ENCODE data around the gene C1orf198. TPM values are rescaled to one million over a fixed set of nuclear protein-coding genes. Genes with fewer than 3 reads are reported as not detected.

Gene C1orf198
- total RNA-seq, 1 donor from 2014 or later: 121 TPM

DNA sequence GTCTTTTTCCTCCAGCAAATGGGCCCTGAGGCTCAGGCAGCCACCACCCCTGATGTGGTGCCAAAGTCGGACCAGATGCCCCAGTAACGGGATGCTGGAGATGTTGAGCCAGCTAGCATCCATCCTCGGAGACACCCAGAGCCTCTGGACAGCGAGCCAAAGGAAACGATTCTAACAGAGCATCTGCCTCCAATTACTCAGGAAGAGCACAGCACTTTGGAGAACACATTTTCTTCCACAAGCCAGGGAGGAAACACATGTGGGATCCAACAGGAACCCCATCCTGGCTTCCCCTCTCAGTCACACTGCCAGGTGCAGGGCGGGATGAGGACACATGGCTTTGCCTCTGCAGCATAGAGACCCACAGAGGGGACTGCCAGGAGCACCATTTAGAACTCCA is 44.9 kb downstream of the C1orf198 start:
- peak; percentile 60 for ATAC-seq
- no peak for DNase-seq (ENCODE audit: low spot score)

DNA sequence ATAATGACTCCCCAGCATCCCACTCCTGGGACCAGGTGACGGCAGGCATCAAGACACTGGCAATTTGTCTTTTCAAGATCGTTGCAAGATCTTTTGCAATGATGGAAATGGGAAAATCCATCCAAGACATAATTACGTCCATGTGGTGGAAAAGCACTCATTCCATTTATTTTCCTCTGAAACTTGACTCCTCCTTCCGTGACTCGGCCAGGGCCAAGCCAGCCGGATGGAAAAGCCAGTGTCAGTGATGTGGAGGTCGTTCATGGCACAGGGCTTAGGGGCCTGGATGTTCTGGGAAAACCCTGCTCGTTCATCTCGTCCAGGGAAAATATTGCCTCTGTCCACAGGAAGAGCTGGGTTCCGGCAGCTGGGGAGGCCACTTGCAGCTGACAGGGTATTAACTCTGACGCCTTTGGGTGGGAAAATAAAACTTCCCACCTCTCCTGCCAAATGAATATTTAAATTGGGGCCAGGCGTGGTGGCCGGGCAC is 46.2 kb downstream of the C1orf198 start:
- peak; percentile 89 for ATAC-seq
- peak; percentile 85 for DNase-seq (ENCODE audit: low spot score)
- intact Hi-C loops (cut with DNase I): no loop called here

More for the DNA sequence above, 44.9 kb downstream of the C1orf198 start:
- intact Hi-C loops (cut with DNase I): no loop called here

DNA sequence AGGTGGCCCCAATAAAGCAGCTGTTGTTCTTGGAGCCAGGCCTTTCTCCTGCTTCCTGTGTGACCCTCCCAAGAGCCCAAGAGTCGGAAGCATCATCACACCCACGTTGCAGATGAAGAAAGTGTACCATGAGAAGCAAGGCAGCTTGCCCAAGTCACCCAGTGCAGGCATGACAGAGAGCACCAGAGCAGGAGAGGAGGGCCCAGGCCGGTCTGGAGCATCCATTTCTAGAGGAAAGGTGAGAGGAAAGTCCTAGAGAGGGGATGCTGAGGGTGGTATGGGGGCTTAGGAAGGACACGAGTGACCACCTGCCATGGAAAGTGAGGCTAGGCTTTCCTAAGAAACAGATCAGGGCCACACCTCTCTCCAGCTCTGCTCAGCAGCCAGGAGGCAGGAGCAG is 47.0 kb downstream of the C1orf198 start:
- intact Hi-C loops (cut with DNase I): no loop called here
- DNase-seq (ENCODE audit: low spot score) (no peak), ATAC-seq (no peak)

DNA sequence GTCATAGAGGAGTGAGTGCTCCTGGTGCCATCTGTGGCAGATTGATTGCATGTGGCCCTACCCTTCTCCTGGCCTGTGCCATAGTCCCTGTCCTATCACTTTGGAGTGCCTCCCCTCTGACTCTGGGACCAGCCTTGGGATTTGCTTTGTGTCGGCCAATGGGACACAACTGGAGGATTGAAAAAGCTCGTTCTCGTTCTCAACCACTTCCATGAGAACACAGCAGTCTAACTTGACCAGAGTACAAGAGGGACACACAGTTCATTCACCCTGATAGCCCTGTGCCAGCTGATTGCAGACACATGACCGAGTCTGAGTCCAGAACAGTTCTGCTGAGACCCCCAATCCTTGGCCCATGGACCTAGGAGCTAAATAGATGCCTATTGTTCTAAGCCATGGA is 47.8 kb downstream of the C1orf198 start:
- intact Hi-C loops (cut with DNase I): no loop called here
- no peak for DNase-seq (ENCODE audit: low spot score)
- no peak for ATAC-seq

DNA sequence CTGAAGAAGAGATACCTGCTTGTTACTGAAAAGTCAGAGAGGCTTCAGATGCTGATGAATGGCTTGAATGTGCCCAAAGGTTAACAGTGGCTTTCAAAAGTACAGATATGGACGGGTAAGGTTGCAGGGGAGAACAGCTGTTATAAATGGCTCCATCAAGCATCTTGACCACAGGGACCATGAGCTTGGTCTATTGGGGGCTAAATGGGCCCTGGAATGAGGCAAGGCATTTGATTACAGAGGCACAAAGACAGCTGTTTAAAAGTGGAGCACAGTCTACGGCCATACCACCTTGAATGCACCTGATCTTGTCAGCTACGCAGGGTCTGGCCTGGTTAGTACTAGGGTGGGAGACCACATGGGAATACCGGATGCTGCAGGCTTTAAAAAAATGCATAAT is 48.3 kb downstream of the C1orf198 start:
- no peak for ATAC-seq
- DNase-seq (ENCODE audit: low spot score): no peak
- intact Hi-C loops (cut with DNase I): no loop called here

DNA sequence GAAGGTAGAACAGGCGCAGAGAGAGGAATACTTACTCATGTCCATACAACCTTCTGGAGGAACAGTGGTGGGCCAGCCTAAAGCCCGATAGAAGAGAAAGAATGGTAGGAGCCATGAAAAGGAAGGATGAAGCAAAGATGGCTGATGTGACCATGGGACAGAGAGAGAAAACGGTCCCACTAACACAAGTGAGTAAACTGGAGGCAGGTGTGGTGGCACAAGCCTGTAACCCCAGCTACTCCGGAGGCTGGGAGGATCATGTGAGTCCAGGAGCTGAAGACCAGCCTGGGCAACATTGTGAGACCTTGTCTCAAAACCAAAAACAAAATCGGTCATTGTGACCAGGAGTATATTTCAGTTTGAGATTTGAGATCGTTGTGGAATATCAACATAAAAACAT is 49.4 kb downstream of the C1orf198 start:
- no peak for ATAC-seq
- intact Hi-C loops (cut with DNase I): no loop called here
- no peak for DNase-seq (ENCODE audit: low spot score)

DNA sequence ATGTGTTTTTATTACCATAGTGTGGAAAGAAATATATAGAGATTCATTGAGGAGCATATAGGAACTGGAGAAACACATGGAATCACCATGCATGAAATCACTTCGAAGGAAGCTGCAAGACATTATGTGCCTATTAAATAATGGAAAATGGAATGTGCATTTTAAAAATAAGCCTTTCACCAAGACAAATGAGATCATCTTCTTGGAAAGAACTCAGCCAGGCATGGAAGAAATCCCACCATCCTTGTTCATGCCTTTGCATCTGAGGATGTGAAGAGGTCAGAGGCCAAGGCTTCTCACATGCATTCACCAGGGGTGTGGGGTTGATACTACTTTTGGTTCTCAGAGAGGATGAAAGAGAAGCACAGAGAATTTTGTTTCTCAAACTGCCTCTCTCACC is 50.0 kb downstream of the C1orf198 start:
- DNase-seq (ENCODE audit: low spot score): no peak
- ATAC-seq: no peak

DNA sequence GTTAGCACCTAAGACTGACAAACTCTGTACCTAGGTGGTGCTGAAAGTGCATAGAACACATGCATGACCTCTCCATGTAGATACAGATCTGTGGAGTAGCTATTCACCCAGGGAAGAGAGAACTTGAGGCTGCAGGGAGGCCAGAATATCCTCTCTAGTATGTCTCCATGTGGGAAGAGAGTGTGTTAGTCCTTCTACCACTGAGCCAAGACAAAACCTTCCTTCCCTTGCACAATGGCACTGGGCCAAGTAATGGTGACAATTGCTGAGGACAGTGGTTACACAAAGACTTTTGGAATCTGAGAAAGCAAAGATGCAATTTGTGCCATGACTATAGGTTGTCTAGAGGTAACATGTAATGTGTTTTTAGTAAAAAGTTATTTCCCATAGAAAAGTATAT is 52.3 kb downstream of the C1orf198 start:
- DNase-seq (ENCODE audit: low spot score) (no peak), ATAC-seq (no peak)
- intact Hi-C loops (cut with DNase I): no loop called here

More for the DNA sequence above, 50.0 kb downstream of the C1orf198 start:
- intact Hi-C loops (cut with DNase I): no loop called here

DNA sequence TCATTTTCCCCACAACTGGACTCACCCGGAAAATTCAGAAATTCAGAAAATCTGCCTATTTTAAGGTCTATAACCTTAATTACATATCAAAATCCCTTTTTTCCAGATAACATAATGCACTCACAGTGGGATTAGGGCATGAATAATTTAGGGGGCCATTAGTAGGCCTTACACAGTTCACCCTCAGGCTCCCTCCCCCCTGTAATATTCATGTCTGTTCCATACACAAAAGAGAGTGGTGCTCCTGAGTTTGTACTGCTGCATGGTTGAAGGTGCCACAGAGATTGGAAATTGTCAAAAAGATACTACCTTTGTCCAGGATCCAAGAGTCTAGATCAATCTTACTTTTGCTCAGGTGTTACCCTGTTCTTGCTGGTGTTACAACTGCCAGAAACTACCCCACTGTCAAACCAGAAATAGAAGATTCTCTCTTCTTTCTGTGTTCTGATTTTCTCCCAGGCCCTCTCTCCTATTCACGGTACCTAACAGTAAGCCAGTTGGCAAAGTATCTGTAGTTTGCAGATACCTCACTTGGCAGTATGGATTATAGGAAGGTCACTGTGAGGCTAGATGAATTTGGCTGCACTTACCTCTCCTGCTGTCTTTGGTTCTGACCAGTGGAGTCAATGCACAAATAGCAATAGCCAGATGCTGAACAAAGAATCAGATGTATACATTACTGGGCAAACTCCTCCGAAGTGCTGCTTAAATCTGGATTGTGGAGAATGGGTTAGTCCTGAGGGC is 53.2 kb downstream of the C1orf198 start:
- intact Hi-C loops (cut with DNase I): no loop called here
- ATAC-seq (no peak), DNase-seq (ENCODE audit: low spot score) (no peak)

DNA sequence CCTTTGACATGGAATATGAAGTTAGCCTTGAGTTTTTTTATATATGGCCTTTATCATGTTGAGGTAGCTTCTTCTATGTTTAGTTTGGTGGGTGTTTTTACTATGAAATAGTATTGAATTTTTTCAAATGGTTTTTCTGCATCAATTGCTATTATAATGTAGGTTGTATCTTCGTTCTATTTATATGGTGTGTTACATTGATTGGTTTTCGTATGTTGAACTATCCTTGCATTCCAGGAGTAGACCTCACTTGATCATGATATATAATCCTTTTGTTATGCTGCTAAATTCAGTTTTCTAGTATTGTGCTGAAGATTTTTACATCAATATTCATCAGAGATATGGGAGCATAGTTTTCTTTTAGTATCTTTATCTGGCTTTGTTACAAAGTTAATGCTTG is 55.8 kb downstream of the C1orf198 start:
- no peak for DNase-seq (ENCODE audit: low spot score)
- intact Hi-C loops (cut with DNase I): no loop called here
- no peak for ATAC-seq

DNA sequence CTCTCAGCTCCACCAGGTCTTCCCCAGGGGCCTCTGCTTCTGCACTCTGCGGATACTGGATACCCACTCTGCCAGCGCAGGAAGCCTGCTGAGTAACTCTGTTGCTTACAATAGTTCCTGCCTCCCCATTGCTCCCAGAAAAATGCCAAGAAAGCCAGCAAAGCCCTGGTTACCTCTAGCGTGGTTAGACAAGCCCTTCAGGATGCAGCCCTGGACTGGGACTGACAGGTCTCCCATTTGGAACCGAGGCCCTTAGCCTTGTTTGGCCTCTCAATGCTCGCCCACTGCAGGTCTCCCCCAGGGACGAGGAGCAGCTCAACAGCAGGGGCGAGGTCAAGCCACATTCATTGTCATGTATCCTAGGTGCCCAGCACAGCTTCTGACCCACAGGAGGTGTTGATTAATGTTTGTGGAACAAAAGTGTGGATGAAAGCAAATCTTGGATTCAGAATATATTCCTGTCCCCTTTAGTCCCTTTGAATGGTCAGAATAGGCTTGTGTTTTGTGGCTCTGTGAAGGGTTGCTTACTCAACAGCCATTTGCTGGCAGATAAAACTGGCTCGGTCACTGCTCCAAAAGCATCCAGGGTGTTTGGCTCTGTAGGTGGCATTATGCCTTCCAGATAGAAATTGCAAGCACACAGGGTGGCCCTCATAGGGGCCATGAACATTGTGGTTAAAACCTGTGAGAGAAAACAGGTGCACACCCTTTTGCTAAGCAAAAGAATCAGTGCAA is 58.9 kb downstream of the C1orf198 start:
- ATAC-seq: no peak
- intact Hi-C loops (cut with DNase I): no loop called here
- DNase-seq (ENCODE audit: low spot score): no peak

DNA sequence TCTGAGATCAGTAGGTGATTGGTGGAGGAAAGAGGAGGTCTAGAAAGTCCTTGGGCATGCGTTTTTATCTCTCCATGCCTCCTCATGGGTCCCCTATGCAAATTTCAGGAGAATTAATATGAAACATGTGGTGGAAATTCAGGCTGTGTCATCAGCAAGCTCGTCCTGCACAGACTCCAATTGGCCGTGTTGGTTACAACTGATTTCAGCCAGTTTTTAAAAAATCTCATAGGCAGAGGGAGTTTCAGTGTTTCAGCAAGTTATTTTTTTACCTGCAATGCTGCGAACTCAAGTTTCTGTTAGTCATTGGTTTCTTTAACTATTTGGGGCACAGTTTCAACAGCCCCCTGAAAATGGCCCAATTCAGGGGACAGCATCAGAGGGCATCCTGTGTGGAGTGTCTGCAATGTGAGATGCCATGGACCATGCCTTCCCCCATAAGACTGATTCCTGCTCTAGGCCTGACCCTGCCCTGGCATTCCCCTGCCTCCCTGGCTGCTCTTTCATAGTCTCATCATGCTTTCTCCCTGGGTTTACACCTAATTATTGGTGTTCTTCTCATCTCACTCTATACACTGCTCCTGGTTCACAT is 59.9 kb downstream of the C1orf198 start:
- ATAC-seq (peak; percentile 83), DNase-seq (ENCODE audit: low spot score) (peak; percentile 41)
- intact Hi-C loops (cut with DNase I): no loop called here

DNA sequence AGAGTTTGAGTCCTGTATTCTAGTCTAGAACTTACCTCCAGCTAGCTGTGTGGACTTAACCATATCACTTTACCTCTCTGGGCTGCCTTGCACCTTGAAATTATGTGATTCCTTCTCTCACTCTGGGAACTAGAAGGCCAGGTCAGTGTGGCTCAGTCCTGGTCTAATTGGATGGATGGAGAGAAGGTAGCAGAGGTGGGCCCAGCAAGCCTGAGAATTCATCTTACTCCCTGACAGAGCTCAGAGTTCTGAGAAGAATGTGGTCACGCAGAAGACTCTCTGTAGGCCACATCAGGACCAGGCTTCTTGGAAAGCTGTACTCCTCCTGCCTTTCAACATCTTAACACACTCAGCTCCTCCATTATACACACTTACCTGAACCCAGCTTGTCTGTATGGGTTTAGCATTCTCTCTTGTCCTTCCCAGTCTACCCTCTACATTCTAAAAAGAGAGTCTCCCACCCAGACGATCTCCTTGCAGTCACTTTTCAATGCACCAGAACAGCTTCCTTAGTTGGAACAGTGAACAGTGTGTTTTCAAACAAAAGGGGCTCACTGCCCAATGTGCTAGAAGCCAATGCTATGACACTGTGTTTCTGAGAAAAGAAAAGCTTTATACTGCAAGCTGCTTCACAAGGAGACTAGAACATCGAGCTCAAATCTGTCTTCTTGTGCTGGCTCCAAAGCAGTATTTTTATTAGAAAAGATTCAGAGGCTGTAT is 60.6 kb downstream of the C1orf198 start:
- ATAC-seq: peak; percentile 87
- intact Hi-C loops (cut with DNase I): no loop called here
- DNase-seq (ENCODE audit: low spot score): peak; percentile 30

DNA sequence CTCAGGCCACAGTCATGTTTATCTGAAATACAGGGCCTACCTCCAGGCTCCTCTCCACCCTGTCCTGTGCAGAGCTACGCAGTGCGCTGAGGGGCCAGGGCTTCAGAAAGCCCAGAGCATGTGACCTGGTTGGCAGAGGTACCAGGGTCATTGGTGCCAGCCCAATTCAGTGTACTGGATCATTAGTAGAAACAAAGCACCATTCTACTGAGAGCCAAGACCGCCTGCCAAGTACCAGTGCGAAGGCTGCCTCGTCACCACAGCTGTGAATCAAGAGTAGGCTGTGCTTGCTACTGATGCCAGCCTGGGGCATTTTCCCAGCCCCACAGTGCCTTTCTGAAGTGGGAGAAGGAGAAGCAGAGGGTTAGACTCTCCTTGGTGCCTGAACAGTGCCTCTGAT is 61.3 kb downstream of the C1orf198 start:
- ATAC-seq: peak; percentile 87
- peak; percentile 83 for DNase-seq (ENCODE audit: low spot score)
- intact Hi-C loops (cut with DNase I): no loop called here

DNA sequence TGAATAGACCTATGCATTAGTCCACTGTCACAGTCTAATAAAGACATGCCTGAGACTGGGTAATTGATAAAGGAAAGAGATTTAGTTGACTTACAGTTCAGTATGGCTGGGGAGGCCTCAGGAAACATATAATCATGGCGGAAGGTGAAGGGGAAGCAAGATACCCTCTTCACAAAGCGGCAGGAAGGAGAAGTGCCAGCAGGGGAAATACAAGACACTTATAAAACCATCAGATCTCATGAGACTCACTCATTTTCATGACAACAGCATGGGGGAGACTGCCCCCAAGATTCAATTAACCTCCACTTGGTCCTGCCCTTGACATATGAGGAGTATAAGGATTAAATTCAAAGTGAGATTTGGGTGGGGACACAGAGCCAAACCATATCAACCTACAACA is 61.8 kb downstream of the C1orf198 start:
- DNase-seq (ENCODE audit: low spot score) (no peak), ATAC-seq (no peak)
- intact Hi-C loops (cut with DNase I): no loop called here

DNA sequence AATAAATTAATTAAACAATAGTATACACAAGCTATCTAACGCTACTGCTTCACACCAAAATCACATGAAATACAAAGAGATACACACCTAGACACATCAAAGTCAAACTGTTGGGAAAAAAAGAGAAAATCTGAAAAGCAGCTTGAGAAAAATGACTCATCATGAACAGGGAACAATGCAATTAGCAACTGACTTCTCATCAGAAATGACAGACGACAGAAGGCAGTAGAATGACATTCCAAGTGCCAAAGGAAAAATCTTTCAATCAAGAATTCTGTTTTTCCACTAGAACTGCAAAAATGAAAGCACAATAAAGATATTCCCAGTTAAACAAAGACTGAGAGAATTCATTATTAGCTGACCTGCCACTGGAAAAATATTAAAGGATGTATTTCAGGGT is 63.9 kb downstream of the C1orf198 start:
- DNase-seq (ENCODE audit: low spot score) (no peak), ATAC-seq (no peak)
- intact Hi-C loops (cut with DNase I): no loop called here

DNA sequence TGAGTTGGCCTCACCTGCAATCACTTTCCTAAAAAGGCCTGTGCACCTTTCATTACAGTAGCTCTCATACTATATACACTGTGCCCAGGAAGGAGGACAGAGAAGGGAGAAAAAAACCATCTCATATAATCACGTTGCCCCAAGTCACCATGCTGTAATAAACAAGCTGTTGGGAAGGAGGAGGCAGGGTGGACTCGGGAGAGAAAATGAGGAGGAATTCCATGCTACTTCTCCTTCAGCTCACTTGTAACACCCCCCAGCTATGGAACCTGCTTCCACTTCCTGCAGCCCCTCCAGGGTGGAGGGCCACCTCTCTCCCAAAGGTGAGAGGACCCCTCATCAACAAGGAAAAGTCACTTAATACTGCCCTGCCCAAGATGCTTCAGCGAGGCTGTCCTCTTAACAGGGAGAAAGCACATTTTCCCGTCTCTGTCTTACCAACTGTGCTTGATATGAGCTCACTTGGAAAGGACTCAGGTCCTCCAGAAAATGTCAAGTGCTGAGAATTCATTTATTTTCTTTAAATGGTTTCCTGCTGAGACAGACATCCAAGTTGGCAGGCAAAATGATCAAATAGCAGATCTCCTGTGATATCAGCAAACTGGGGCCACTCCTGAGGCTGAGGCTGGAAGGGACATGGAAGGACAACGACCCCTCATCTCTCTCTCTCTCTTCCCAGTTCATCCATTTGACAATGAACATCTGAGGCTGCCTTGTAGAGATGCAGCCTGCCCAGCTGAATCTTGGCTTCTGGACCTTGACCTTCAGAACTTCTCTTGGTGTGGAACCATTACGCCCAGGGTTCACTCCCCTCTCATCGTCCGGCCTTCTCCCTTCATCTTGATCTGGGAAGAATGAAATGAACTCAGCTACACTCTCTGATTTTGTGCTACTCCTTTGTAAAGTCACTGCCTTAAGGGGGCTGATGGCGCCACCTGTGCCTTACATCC is 67.2 kb downstream of the C1orf198 start:
- ATAC-seq (no peak), DNase-seq (ENCODE audit: low spot score) (no peak)
- intact Hi-C loops (cut with DNase I): no loop called here

DNA sequence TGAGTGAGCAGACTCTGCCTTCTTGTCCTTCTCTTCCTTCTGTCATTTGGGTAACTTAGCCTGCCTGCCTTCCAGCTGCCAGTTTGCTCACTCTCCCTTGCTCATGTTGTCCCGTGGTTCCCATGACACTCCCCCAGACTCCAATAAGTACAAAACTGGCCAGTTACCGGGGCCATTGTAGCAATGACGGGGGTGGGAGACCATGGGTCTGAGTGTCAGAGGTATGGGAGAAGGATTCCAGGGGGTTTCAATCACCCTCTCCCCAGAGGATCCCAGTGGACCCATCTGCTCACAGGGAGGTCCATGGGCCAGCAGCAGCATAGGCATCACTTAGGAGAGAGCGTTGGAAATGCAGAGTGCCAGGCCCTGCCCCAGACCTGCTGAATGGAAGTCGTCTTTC is 69.8 kb downstream of the C1orf198 start:
- DNase-seq (ENCODE audit: low spot score): no peak
- ATAC-seq: no peak
- intact Hi-C loops (cut with DNase I): loop anchor here (10.0 kb wide), 1 partner anchor 416 kb away; no protein-coding TSS in a partner anchor

All from sciatic nerve (tissue), 2 donors.